Skin of body (tissue), 1 donor: Measurements from ENCODE around the gene RAB3C. TPM values are rescaled to one million over a fixed set of nuclear protein-coding genes. Genes with fewer than 3 reads are reported as not detected.

ENCODE experiments used
- total RNA-seq: library from RNA; depleted of rRNA; stranded (reverse); fragments of >200 nt; gene quantifications from one replicate; pipeline ENCODE4 v1.2.3, GENCODE V29; 2014

Gene RAB3C
- total RNA-seq, 1 donor from 2014 or later, result 0.20 TPM

Other genes starting within 250 kb of the RAB3C start
- gene PLK2, start 123.0 kb upstream of the RAB3C start, total RNA-seq, result 282 TPM
- gene GAPT, start 91.6 kb upstream of the RAB3C start, total RNA-seq, result 1.2 TPM